Middle frontal gyrus (tissue), 1 donor: ENCODE results near the gene CHMP2B.

Experiments
- DNase-seq: peaks from one replicate; pipeline ENCODE4 v3.0.0-alpha.2; 2015; ENCODE audit warnings: low spot score; ENCODE audit errors: extremely low spot score

CHMP2B gene

GRCh38 chr3:87227104-87227834 is at the start of gene CHMP2B:
Gene CHMP2B, plus strand, starts transcription at chr3:87227309. Its CDS starts 214 bp downstream, at chr3:87227523.
- peak; percentile 86 for DNase-seq

GRCh38 chr3:87179642-87180041 is 47.5 kb upstream of the CHMP2B start:
- no peak for DNase-seq

- no peak for DNase-seq
Observed at GRCh38 chr3:87181551-87181950, 45.6 kb upstream of the CHMP2B start.

GRCh38 chr3:87182023-87182422 is 45.1 kb upstream of the CHMP2B start:
- no peak for DNase-seq

- DNase-seq: no peak
Observed at GRCh38 chr3:87186608-87187159, 40.4 kb upstream of the CHMP2B start.

- DNase-seq: no peak
Observed at GRCh38 chr3:87191175-87191574, 35.9 kb upstream of the CHMP2B start.

- DNase-seq: no peak
Observed at GRCh38 chr3:87191641-87192040, 35.5 kb upstream of the CHMP2B start.

GRCh38 chr3:87196879-87197278 is 30.2 kb upstream of the CHMP2B start:
- no peak for DNase-seq

- no peak for DNase-seq
Observed at GRCh38 chr3:87197531-87197930, 29.6 kb upstream of the CHMP2B start.

GRCh38 chr3:87198774-87199173 is 28.3 kb upstream of the CHMP2B start:
- DNase-seq: no peak

- DNase-seq: no peak
Observed at GRCh38 chr3:87199628-87200027, 27.5 kb upstream of the CHMP2B start.

- no peak for DNase-seq
Observed at GRCh38 chr3:87200060-87200647, 27.0 kb upstream of the CHMP2B start.

GRCh38 chr3:87201727-87202126 is 25.4 kb upstream of the CHMP2B start:
- no peak for DNase-seq

- no peak for DNase-seq
Observed at GRCh38 chr3:87203809-87204208, 23.3 kb upstream of the CHMP2B start.

GRCh38 chr3:87206070-87206469 is 21.0 kb upstream of the CHMP2B start:
- DNase-seq: no peak

GRCh38 chr3:87206635-87207034 is 20.5 kb upstream of the CHMP2B start:
- DNase-seq: no peak

GRCh38 chr3:87207460-87207859 is 19.6 kb upstream of the CHMP2B start:
- no peak for DNase-seq

- no peak for DNase-seq
Observed at GRCh38 chr3:87209111-87209510, 18.0 kb upstream of the CHMP2B start.

GRCh38 chr3:87218560-87218959 is 8.5 kb upstream of the CHMP2B start:
- DNase-seq: no peak

GRCh38 chr3:87219611-87220010 is 7.5 kb upstream of the CHMP2B start:
- no peak for DNase-seq

GRCh38 chr3:87225659-87226058 is 1.4 kb upstream of the CHMP2B start:
- no peak for DNase-seq

- DNase-seq: no peak
Observed at GRCh38 chr3:87227835-87228144, 681 bp downstream of the CHMP2B start.

- no peak for DNase-seq
Observed at GRCh38 chr3:87228316-87228715, 1.2 kb downstream of the CHMP2B start.
